NT2/D1 (cell line): ENCODE data around the gene RIC8A.

Experiments used
- DNase-seq: peaks from one replicate; pipeline ENCODE4 v3.0.0-alpha.2; 2011; ENCODE audit warnings: low read depth, low spot score
- H3K27me3 ChIP-seq: 2 replicates; pipeline ENCODE4 v1.6.0; 2011; ENCODE audit warnings: mild to moderate bottlenecking; ENCODE audit not compliant: insufficient read length, insufficient read depth
- H3K36me3 ChIP-seq: 2 replicates; pipeline ENCODE4 v1.6.1; 2011; ENCODE audit warnings: mild to moderate bottlenecking, low read length, mixed read lengths; ENCODE audit not compliant: insufficient read depth, insufficient read length
- H3K4me1 ChIP-seq: 2 replicates; pipeline ENCODE4 v1.5.1; 2011; ENCODE audit not compliant: insufficient read depth, insufficient read length
- H3K4me3 ChIP-seq: 2 replicates; pipeline ENCODE4 v1.5.1; 2011; ENCODE audit warnings: low read depth; ENCODE audit not compliant: insufficient read length
- H3K9ac ChIP-seq: 2 replicates; pipeline ENCODE4 v1.6.0; 2011; ENCODE audit warnings: low read depth; ENCODE audit not compliant: insufficient read length
- H3K9me3 ChIP-seq: 2 replicates; pipeline ENCODE4 v1.5.1; 2011; ENCODE audit warnings: mild to moderate bottlenecking, low read length; ENCODE audit not compliant: insufficient read depth
- SUZ12 ChIP-seq: IDR thresholded peaks from 2 replicates; pipeline ENCODE4 v1.6.1; 2011; ENCODE audit not compliant: insufficient read length, insufficient read depth; ENCODE audit errors: extremely low read depth
- YY1 ChIP-seq: IDR thresholded peaks from 2 replicates; pipeline ENCODE4 v1.6.1; 2011; ENCODE audit not compliant: insufficient read length, insufficient read depth
- ZNF274 ChIP-seq: IDR thresholded peaks from 2 replicates; pipeline ENCODE4 v1.6.1; 2011; ENCODE audit warnings: mild to moderate bottlenecking, low read depth, low read length

Gene RIC8A

GRCh38 chr11:252666-253065 is 45.2 kb downstream of the RIC8A start:
- H3K9me3 ChIP-seq: no peaks in the 10 kb centered on the region
- no peak for TF ChIP-seq ZNF274
- TF ChIP-seq YY1: no peak
- no peak for DNase-seq
- no peak overlapping the region for H3K9ac ChIP-seq
- no peak overlapping the region for H3K4me3 ChIP-seq
- no peaks in the 10 kb centered on the region for H3K27me3 ChIP-seq
- no peaks in the 10 kb centered on the region for H3K4me1 ChIP-seq
- H3K36me3 ChIP-seq: peaks cover 63% of the 10 kb centered on the region

DNA sequence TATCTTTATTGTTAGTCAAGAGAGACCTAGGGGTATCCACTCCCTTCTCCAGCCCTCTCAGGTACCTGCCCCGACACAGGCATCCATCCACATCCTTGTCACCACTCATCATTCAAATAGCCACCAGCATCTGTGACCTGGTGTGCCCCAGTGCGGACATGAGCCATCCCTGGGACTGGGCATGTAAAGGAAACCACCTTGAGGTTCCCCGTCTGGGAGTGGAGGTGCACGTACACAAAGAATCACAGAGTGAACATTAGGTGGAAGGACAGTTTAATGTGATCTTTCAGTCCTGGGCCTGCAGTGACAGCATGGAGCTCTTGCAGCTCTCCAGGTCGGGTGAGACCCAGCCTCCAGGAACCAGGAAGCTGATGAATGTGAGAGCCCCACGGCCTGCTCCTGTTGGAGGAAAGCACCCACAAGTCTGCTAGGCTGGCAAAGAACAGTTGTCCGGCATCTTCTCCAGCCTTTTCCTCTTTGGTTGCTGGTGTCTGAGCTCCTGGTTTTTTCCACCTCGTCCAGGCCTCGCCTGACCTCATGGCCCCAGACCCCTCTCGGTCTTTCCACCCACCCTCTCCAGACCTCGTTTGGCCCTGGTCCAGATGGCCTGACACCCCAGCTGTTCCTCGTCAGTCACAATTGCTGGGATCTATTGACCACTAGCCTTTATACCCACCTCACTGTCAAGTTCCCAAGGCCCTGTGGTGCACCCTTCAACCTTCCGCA is 45.8 kb downstream of the RIC8A start:
- TF ChIP-seq YY1: no peak
- TF ChIP-seq SUZ12: no peak
- no peak for TF ChIP-seq ZNF274
- H3K9ac ChIP-seq: no peak overlapping the region
- peaks cover 56% of the 10 kb centered on the region for H3K36me3 ChIP-seq
- no peaks in the 10 kb centered on the region for H3K9me3 ChIP-seq
- no peak overlapping the region for H3K4me3 ChIP-seq
- H3K27me3 ChIP-seq: no peaks in the 10 kb centered on the region
- DNase-seq: no peak
- H3K4me1 ChIP-seq: no peaks in the 10 kb centered on the region

DNA sequence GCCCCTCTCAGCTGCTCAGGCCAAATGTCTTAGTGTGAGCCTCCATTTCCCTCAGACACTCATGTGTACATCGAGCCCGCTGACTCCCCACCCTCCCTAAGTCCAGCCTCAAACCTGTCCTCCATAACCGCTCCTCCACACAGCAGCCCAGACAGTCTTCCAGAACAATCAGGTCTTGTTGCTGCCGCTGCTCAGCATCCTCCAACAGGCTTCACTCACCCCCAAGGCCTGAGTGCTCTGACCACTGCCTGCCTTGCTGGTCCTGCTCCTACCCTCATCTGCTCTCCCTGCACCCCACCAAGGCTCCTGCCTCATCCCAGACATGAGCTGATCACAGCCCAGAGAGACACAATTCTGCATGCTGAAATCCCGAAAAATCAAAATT is 46.4 kb downstream of the RIC8A start:
- Histone ChIP-seq H3K4me3 (no peak overlapping the region), H3K4me1 (no peaks in the 10 kb centered on the region), H3K27me3 (no peaks in the 10 kb centered on the region), H3K36me3 (peaks cover 51% of the 10 kb centered on the region), H3K9me3 (no peaks in the 10 kb centered on the region), H3K9ac (no peak overlapping the region)
- DNase-seq: no peak
- TF ChIP-seq SUZ12 (no peak), ZNF274 (no peak), YY1 (no peak)

DNA sequence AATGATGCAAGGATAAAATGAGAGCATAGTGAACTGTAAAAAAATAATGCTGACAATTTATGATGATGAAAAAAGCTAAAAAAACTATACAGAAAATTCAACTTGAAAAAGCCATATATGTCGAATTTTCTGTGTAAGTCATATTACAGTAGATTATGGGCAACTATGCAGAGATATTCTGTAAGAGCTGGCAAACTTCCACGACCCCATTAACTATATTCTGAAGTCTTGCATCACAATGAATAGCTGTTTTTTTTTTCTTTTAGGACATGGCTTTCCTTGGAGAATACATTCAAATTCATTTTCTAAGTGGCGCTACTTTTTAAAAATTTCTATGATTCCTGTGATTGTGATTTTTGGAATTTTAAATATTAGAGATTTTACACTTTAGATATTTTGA is 47.7 kb downstream of the RIC8A start:
- no peaks in the 10 kb centered on the region for H3K9me3 ChIP-seq
- DNase-seq: no peak
- H3K36me3 ChIP-seq: peaks cover 39% of the 10 kb centered on the region
- H3K4me1 ChIP-seq: no peaks in the 10 kb centered on the region
- H3K9ac ChIP-seq: no peak overlapping the region
- H3K4me3 ChIP-seq: no peak overlapping the region
- no peak for TF ChIP-seq ZNF274
- H3K27me3 ChIP-seq: no peaks in the 10 kb centered on the region

DNA sequence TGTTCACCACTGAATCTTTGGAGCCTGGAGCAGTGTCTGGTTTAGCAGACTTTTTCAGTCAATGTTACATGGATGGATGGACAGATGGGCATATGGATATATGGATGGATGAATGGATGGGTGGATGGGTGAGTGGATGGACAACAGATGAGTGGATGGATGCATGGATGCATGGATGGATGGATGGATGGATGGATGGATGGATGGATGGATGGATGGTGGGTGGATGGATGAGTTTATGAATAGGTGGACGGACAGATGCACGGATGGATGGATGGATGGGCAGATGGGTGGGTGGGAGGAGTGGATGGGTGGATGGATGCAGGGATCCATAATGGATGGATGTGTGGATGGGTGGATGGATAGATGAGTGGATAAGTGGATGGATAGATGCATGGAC is 48.3 kb downstream of the RIC8A start:
- no peaks in the 10 kb centered on the region for H3K27me3 ChIP-seq
- no peak overlapping the region for H3K4me3 ChIP-seq
- no peaks in the 10 kb centered on the region for H3K4me1 ChIP-seq
- no peak for DNase-seq
- no peak overlapping the region for H3K9ac ChIP-seq
- TF ChIP-seq ZNF274: no peak
- TF ChIP-seq SUZ12: no peak
- H3K36me3 ChIP-seq: peaks cover 32% of the 10 kb centered on the region
- H3K9me3 ChIP-seq: no peaks in the 10 kb centered on the region

- Histone ChIP-seq H3K4me3 (no peak overlapping the region), H3K9me3 (no peaks in the 10 kb centered on the region), H3K9ac (no peak overlapping the region), H3K4me1 (no peaks in the 10 kb centered on the region), H3K27me3 (no peaks in the 10 kb centered on the region), H3K36me3 (peaks cover 19% of the 10 kb centered on the region)
- DNase-seq: no peak
- no peak for TF ChIP-seq ZNF274
- TF ChIP-seq YY1: no peak
- TF ChIP-seq SUZ12: no peak
These were observed 49.6 kb downstream of the RIC8A start for GRCh38 chr11:256952-257737.

- DNase-seq: no peak
- no peak overlapping the region for H3K9ac ChIP-seq
- H3K27me3 ChIP-seq: no peaks in the 10 kb centered on the region
- peaks cover 11% of the 10 kb centered on the region for H3K36me3 ChIP-seq
- TF ChIP-seq SUZ12 (no peak), YY1 (no peak), ZNF274 (no peak)
- no peaks in the 10 kb centered on the region for H3K4me1 ChIP-seq
- no peak overlapping the region for H3K4me3 ChIP-seq
- no peaks in the 10 kb centered on the region for H3K9me3 ChIP-seq
These were observed 50.4 kb downstream of the RIC8A start for GRCh38 chr11:257766-258493.
